Activated naive CD4-positive, alpha-beta T cell treated with anti-CD3 and anti-CD28 coated beads, Interleukin-2, amount 50 U/mL, for 24 hours (primary cell): ENCODE results near the gene AVL9.
"Not testable (repeated sequence)": the region's sequence is repeated elsewhere in the genome, so short reads cannot be mapped to it uniquely, and the experiment has no call there.

Experiments used
- H3K27ac Mint-ChIP-seq: one replicate; pipeline ENCODE4 v1.8.0; 2021; ENCODE audit warnings: mild to moderate bottlenecking, mixed read lengths
- H3K27me3 Mint-ChIP-seq: one replicate; pipeline ENCODE4 v1.8.0; 2021; ENCODE audit warnings: mixed read lengths
- H3K36me3 Mint-ChIP-seq: one replicate; pipeline ENCODE4 v1.8.0; 2021; ENCODE audit warnings: mixed read lengths
- H3K4me1 Mint-ChIP-seq: one replicate; pipeline ENCODE4 v1.8.0; 2021; ENCODE audit warnings: mixed read lengths
- H3K4me3 Mint-ChIP-seq: one replicate; pipeline ENCODE4 v1.8.0; 2021; ENCODE audit warnings: mild to moderate bottlenecking, mixed read lengths
- H3K9me3 Mint-ChIP-seq: one replicate; pipeline ENCODE4 v1.8.0; 2021; ENCODE audit warnings: mixed read lengths

Gene AVL9

DNA sequence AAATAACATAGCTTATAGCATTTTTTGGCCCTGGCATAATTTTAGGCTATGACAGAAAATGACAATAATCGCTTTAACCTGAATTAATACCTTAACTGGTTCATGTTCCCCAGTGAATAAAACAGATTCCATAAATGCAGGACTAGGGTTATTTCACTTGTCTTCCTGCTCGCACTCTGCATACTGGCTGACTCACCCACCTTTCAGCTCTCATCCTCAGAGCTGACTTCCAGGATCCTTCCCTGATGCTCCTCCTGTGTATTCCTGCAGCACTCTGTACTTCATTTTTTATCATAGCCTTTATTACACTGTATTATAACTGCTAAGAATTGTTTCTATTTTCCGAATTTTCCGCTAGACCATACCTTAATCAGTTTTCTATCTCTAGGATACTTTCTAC lies 123.7 kb downstream of the AVL9 start:
- Mint-ChIP-seq H3K4me3 (no peak overlapping the region), H3K9me3 (no peaks in the 10 kb centered on the region), H3K27ac (no peak overlapping the region), H3K36me3 (no peaks in the 10 kb centered on the region), H3K4me1 (no peaks in the 10 kb centered on the region), H3K27me3 (peaks cover 8% of the 10 kb centered on the region)

DNA sequence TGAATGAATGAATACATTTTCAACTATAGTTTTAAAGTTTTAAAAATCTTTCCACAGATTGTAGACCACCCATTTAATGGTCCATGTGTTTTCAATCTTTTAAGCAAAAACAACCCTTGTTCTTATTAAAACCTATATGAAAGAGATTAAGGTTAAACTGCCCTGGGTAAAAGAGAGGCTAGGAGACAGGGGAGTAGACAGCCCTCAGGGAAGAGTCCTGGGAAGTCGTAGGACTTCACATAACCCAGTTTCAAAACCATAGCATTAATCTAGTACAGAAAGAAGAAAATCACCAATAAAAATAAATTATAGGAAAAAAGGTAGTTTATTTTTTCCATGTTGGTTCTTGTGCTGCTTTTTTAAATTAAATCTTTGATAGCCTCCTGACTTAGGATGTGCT lies 124.1 kb downstream of the AVL9 start:
- H3K27me3 Mint-ChIP-seq: peaks cover 11% of the 10 kb centered on the region
- H3K4me1 Mint-ChIP-seq, H3K4me3 Mint-ChIP-seq, H3K36me3 Mint-ChIP-seq, H3K9me3 Mint-ChIP-seq, H3K27ac Mint-ChIP-seq: not testable (repeated sequence)

DNA sequence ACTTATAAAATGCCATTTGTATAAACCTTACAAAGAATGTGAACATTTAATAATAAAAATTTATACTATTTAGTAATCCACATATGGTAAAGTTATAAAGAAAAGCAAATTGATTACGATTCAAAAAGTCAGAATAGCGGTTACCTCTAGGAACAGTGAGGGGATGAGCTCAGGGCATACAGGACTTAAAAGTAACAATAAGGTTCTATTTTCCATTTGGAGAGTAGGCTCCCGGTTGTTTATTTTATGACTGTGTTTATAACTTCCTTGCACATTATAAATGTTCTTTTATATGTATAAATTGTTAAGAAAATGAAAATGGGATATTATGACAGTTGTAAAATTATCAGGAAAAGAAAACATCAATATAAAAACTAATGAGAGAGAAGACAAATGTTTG lies 135.7 kb downstream of the AVL9 start:
- Mint-ChIP-seq H3K4me3 (no peak overlapping the region), H3K36me3 (no peaks in the 10 kb centered on the region), H3K4me1 (no peaks in the 10 kb centered on the region), H3K27ac (no peak overlapping the region), H3K27me3 (no peaks in the 10 kb centered on the region), H3K9me3 (no peaks in the 10 kb centered on the region)

DNA sequence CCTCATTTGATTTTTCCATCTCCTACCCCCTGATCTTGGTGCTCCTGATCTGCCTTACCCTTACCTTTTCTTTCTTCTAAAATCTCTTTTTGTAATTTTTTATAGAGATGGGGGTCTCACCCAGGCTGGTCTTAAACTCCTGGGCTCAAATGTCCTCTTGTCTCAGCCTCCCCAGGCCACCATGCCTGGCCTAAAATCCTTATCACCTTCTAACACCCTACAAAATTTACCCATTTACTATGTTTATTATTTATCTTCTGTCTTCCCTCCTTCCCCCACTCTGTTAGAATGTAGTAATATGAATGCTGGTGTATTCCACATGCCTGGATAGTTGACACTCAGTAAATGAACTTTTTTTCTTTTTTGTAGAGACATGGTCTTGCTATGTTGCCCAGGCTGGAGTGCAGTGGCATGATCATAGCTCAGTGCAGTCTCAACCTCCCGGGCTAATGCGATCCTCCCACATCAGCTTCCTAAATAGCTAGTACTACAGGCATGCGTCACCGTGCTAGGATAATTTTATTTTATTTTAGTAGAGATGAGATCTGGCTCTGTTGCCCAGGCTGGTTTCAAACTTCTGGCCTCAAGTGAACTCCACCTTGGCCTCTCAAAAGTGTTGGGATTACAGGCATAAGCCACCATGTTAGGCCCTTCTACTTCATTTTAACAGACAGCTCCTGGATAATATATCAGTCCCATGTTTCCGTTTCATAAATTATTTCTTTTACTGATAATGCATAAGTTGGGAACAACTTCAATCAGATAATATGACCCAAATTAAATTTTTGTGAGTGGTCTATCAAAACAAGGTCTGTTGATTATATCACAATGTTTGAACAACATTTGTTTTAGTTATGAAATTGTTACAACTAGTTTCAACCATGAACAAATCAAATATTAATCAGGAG lies 136.6 kb downstream of the AVL9 start:
- H3K27me3 Mint-ChIP-seq, H3K9me3 Mint-ChIP-seq, H3K27ac Mint-ChIP-seq, H3K4me3 Mint-ChIP-seq, H3K36me3 Mint-ChIP-seq, H3K4me1 Mint-ChIP-seq: not testable (repeated sequence)

DNA sequence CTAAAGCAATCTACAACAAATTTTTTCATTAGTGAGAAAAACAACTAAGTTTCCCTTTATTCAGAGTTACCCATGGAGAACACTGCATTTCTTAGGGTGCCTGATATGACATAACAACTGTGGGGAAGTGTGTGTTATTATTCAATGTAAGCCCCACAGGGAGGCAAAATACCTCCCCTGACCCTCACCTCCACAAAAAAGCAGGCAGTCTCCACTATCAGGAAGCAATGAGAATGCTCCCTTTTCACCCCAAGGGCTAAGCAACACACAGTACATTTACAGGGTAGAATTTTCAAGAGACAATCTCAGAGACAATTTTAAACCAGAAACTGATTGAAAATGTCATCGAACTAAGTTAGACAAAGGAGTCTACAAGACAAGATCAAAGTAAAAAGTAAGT lies 138.2 kb downstream of the AVL9 start:
- H3K36me3 Mint-ChIP-seq, H3K27me3 Mint-ChIP-seq, H3K9me3 Mint-ChIP-seq, H3K27ac Mint-ChIP-seq, H3K4me1 Mint-ChIP-seq, H3K4me3 Mint-ChIP-seq: not testable (repeated sequence)

DNA sequence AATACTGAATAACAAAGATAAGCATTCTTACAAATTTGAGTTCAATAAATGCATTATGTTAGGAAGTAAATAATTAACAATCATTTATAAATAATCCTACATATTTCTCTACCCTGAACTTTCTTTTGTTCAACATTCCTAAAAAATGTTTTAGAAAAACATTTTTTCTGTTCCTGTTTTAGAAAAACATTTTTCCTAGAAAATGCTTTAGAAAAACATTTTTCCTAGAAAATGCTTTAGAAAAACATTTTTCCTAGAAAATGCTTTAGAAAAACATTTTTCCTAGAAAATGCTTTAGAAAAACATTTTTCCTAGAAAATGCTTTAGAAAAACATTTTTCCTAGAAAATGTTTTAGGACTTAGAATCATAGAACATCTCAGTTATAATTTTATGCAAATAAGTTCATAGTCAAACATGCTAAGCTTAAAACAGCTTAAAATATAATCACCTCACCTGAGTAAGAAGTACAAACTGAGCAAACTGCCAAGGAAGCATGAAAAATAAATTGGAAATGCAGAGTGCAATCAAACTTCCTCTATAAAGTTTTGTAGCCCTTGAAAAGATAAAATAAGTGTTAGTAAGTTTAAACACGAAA lies 139.6 kb downstream of the AVL9 start:
- H3K4me1 Mint-ChIP-seq, H3K9me3 Mint-ChIP-seq, H3K27ac Mint-ChIP-seq, H3K4me3 Mint-ChIP-seq, H3K27me3 Mint-ChIP-seq, H3K36me3 Mint-ChIP-seq: not testable (repeated sequence)

DNA sequence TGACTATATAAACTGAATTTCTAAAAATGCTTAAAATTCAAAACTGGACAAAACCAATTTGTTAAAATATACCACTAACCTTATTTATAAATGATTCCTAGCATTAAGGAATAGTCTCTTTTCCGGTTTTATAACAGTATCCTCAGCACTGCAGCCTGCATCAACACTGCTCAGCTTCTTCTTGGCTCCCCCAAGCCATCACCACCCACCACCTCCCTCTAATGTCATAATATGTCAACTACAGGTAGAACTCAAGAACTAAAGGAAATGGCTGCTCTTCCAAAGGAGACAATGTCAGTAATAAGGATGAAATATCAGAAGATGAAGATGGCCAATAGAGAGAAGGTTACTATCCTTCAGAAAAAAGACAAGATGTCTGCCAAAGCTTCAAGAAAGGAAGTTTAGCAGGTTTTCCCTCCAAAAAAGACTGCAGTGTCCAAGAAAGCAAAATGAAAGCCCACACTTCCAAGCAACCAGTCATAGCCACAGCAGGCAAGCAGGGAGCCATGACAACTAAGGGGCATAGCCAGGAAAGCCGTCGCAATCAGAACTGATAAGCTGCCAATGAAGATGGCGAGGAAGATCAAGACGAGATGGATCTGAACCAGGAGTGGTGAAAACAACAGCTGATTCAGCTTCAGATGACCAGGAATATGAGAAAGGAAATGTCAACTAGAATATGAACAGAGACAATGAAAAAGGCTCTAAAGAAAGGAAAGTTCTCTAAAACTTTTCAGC lies 141.6 kb downstream of the AVL9 start:
- not testable (repeated sequence) for H3K36me3 Mint-ChIP-seq, H3K4me3 Mint-ChIP-seq, H3K4me1 Mint-ChIP-seq

DNA sequence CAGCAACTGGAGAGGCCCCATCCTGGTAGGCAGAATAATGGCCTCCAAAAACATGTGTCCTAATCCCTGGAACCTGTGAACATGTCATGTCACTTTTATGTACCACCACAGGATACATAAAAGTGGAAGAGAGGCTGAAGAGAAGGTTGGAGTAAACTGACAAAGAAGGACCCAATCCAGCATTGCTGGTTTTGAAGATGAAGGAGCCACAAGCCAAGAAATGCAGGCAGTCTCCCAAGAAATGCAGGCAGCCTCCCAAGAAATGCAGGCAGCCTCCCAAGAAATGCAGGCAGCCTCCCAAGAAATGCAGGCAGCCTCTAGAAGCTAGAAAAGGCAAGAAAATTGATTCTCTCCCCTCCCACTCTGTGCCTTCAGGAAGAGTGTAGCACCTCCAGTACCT lies 142.3 kb downstream of the AVL9 start:
- H3K4me3 Mint-ChIP-seq, H3K36me3 Mint-ChIP-seq, H3K4me1 Mint-ChIP-seq, H3K27me3 Mint-ChIP-seq, H3K27ac Mint-ChIP-seq, H3K9me3 Mint-ChIP-seq: not testable (repeated sequence)

More for the DNA sequence above, 141.6 kb downstream of the AVL9 start:
- not testable (repeated sequence) for H3K9me3 Mint-ChIP-seq, H3K27ac Mint-ChIP-seq, H3K27me3 Mint-ChIP-seq
